NCI-H1436 treated with DMSO at 0.1 percent for 48 hours (cell line): ENCODE data around the gene MYPOP.
A peak's percentile ranks its signal among the peaks of the same experiment; 100 is the strongest.

Experiments
- DNase-seq: peaks from one replicate; lab custom pipeline; 2025; lab: John Stamatoyannopoulos, UW

Gene MYPOP

GRCh38 chr19:45901912-45902650 lies at the start of gene MYPOP:
Gene MYPOP (minus strand): TSS chr19:45902613. CDS start chr19:45901773, 840 bp downstream.
- no peak for DNase-seq

- DNase-seq = no peak
Observed at GRCh38 chr19:45947926-45948325, 45.5 kb upstream of the MYPOP start.

GRCh38 chr19:45940515-45940805 lies 38.0 kb upstream of the MYPOP start:
- no peak for DNase-seq

- no peak for DNase-seq
Observed at GRCh38 chr19:45939792-45940514, 37.5 kb upstream of the MYPOP start.

- DNase-seq = no peak
Observed at GRCh38 chr19:45938733-45939319, 36.4 kb upstream of the MYPOP start.

GRCh38 chr19:45935267-45935666 lies 32.9 kb upstream of the MYPOP start:
- no peak for DNase-seq

- no peak for DNase-seq
Observed at GRCh38 chr19:45934551-45935230, 32.3 kb upstream of the MYPOP start.

- no peak for DNase-seq
Observed at GRCh38 chr19:45933759-45934158, 31.3 kb upstream of the MYPOP start.

GRCh38 chr19:45931055-45931454 lies 28.6 kb upstream of the MYPOP start:
- no peak for DNase-seq

- no peak for DNase-seq
Observed at GRCh38 chr19:45929247-45929646, 26.8 kb upstream of the MYPOP start.

GRCh38 chr19:45927565-45928261 lies 25.3 kb upstream of the MYPOP start:
- peak; percentile 87 for DNase-seq

GRCh38 chr19:45924891-45925447 lies 22.6 kb upstream of the MYPOP start:
- DNase-seq = no peak

- DNase-seq = no peak
Observed at GRCh38 chr19:45922281-45922680, 19.9 kb upstream of the MYPOP start.

GRCh38 chr19:45920458-45920857 lies 18.0 kb upstream of the MYPOP start:
- no peak for DNase-seq

- DNase-seq = no peak
Observed at GRCh38 chr19:45919678-45920077, 17.3 kb upstream of the MYPOP start.

- no peak for DNase-seq
Observed at GRCh38 chr19:45918721-45919120, 16.3 kb upstream of the MYPOP start.

GRCh38 chr19:45917421-45918091 lies 15.1 kb upstream of the MYPOP start:
- no peak for DNase-seq

- no peak for DNase-seq
Observed at GRCh38 chr19:45913874-45914830, 11.7 kb upstream of the MYPOP start, which contains the start of gene NANOS2. Gene NANOS2 (minus strand): TSS chr19:45914778. CDS start chr19:45914693, 85 bp downstream.

- no peak for DNase-seq
Observed at GRCh38 chr19:45911291-45911690, 8.9 kb upstream of the MYPOP start.

GRCh38 chr19:45908956-45909355 lies 6.5 kb upstream of the MYPOP start:
- DNase-seq = no peak
